ENCODE data around the gene HPS5. TPM values are rescaled to one million over a fixed set of nuclear protein-coding genes. Genes with fewer than 3 reads are reported as not detected.

The HPS5 gene
- total RNA-seq, 1 donor from 2014 or later, result 33.0 TPM

DNA sequence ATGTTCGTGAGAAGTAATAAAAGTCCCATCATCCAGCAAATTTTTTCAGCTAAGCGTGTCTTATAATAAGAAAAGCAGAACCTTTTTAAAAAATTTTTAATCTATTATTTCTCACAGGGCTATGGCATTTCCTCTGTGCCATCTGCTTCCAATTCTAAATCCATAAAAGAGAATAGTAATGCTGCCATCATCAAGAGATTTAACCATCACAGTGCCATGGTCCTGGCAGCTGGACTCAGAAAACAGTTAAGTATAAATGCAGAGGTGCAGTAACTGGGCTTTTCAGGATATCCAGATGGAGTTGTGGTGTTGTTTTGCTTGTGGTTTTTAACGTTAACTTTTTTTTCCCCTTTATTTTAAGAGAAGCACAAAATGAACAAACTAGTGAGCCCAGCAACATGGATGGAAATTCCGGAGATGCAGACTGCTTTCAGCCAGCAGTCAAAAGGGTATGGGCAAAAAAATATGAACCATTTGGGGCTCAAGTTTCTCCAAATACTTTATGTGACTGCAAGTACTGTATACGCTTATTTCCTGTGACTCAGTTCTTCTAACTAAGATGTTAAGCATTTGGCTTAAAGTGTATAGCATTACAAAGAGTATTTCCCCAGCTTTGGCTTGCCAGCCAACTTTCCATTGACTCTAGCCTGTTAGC lies 25.7 kb upstream of the HPS5 start:
- TF ChIP-seq CTCF (IDR thresholded peaks at IDR 0.05), result no peak
- Histone ChIP-seq H3K36me3 (peaks cover 83% of the 10 kb centered on the region), H3K27me3 (no peaks in the 10 kb centered on the region), H3K4me1 (no peaks in the 10 kb centered on the region), H3K27ac (no peak overlapping the region), H3K9me3 (no peaks in the 10 kb centered on the region), H3K4me3 (no peak overlapping the region)
- DNase-seq, result no peak
- intact Hi-C loops (cut with DNase I), result no loop called here
- no peak for ATAC-seq

- no peak for ATAC-seq
- TF ChIP-seq CTCF (IDR thresholded peaks at IDR 0.05), result no peak
- Histone ChIP-seq H3K9me3 (no peaks in the 10 kb centered on the region), H3K4me3 (no peak overlapping the region), H3K4me1 (no peaks in the 10 kb centered on the region), H3K36me3 (peaks cover 87% of the 10 kb centered on the region), H3K27ac (no peak overlapping the region), H3K27me3 (no peaks in the 10 kb centered on the region)
- no peak for DNase-seq
- intact Hi-C loops (cut with DNase I), result no loop called here
These were observed 11.0 kb upstream of the HPS5 start for GRCh38 chr11:18332891-18333290.

GRCh38 chr11:18332302-18332701 lies 10.4 kb upstream of the HPS5 start:
- H3K27me3 ChIP-seq, result no peaks in the 10 kb centered on the region
- ATAC-seq (no peak), DNase-seq (no peak)
- no peaks in the 10 kb centered on the region for H3K9me3 ChIP-seq
- H3K4me3 ChIP-seq, result no peak overlapping the region
- no peak for TF ChIP-seq CTCF (IDR thresholded peaks at IDR 0.05)
- peaks cover 87% of the 10 kb centered on the region for H3K36me3 ChIP-seq
- H3K4me1 ChIP-seq, result no peaks in the 10 kb centered on the region
- no peak overlapping the region for H3K27ac ChIP-seq
- intact Hi-C loops (cut with DNase I), result no loop called here

DNA sequence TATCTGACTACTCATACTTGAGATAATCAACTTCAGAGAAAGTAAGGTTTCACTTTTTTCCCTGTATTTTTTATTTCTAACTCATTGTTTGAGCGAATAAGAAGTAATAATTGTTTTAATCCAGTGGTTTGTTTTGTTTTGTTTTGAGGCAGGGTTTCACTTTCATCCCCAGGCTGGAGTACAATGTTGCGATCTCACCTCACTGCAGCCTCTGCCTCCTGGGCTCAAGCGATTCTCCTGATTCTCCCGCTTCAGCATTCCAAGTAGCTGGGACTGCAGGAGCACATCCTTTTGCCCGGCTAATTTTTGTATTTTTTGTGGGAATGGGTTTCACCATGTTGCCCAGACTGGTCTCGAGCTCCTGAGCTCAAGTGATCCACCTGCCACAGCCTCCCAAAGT lies 9.0 kb upstream of the HPS5 start:
- H3K27me3 ChIP-seq, result no peaks in the 10 kb centered on the region
- no peaks in the 10 kb centered on the region for H3K9me3 ChIP-seq
- intact Hi-C loops (cut with DNase I), result no loop called here
- DNase-seq (no peak), ATAC-seq (no peak)
- TF ChIP-seq CTCF (IDR thresholded peaks at IDR 0.05), result no peak
- H3K4me3 ChIP-seq, result no peak overlapping the region
- no peaks in the 10 kb centered on the region for H3K4me1 ChIP-seq
- H3K27ac ChIP-seq, result no peak overlapping the region
- H3K36me3 ChIP-seq, result peaks cover 85% of the 10 kb centered on the region

DNA sequence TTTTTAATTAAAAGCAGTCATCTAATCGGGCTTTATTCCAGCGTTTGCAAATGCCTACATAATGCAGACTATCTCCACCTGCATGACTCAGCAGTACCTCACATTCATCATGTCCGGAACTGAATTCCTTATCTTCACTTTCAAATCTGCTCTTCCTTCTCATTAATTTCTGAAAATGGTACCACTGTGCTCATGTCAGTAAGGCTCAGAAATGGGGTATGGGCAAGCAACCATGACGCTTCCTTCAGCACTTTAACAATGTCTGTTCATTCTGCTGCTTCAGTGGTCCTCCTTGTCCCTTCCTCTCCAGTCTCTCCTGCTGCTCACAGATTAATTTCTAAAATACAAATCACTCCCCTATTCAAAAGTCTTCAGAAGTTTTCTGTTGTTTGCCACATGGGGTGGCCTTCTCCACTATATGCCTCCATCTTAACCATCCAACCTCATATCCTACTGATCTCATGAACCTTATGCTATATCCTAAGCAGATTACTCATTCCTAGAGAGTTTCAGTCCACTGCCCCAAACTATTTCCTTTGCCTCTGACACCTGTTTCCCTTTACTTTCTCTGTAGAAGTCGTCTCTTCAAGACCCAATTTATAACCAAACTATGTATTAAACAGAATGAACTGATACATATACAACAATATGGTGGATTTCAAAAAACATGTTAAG lies 7.4 kb upstream of the HPS5 start:
- ATAC-seq, result no peak
- intact Hi-C loops (cut with DNase I), result no loop called here

More for the DNA sequence above, 7.4 kb upstream of the HPS5 start:
- peaks cover 10% of the 10 kb centered on the region for H3K4me1 ChIP-seq
- H3K36me3 ChIP-seq, result peaks cover 81% of the 10 kb centered on the region
- no peak for DNase-seq
- no peak overlapping the region for H3K4me3 ChIP-seq
- H3K27ac ChIP-seq, result no peak overlapping the region
- no peaks in the 10 kb centered on the region for H3K9me3 ChIP-seq
- TF ChIP-seq CTCF (IDR thresholded peaks at IDR 0.05), result no peak
- H3K27me3 ChIP-seq, result no peaks in the 10 kb centered on the region
